ENCODE data around the gene WDHD1.
"Not testable (repeated sequence)": the region's sequence is repeated elsewhere in the genome, so short reads cannot be mapped to it uniquely, and the experiment has no call there.

WDHD1 gene

GRCh38 chr14:54931101-54931500 is 95.8 kb downstream of the WDHD1 start:
- no peak for TF ChIP-seq CTCF (IDR thresholded peaks at IDR 0.05; ENCODE audit: control insufficient read depth, insufficient read depth, low read depth, low read length, missing control alignments)
- DNase-seq (ENCODE audit: low read depth) = no peak
- no peak overlapping the region for H3K4me3 ChIP-seq (ENCODE audit: control insufficient read depth, low read depth, low read length)

- DNase-seq (ENCODE audit: low read depth) = no peak
- TF ChIP-seq CTCF (IDR thresholded peaks at IDR 0.05; ENCODE audit: control insufficient read depth, insufficient read depth, low read depth, low read length, missing control alignments) = no peak
- H3K4me3 ChIP-seq (ENCODE audit: control insufficient read depth, low read depth, low read length) = no peak overlapping the region
Observed at GRCh38 chr14:54929556-54929955, 97.3 kb downstream of the WDHD1 start.

GRCh38 chr14:54928216-54928615 is 98.7 kb downstream of the WDHD1 start:
- no peak for DNase-seq (ENCODE audit: low read depth)
- no peak overlapping the region for H3K4me3 ChIP-seq (ENCODE audit: control insufficient read depth, low read depth, low read length)
- TF ChIP-seq CTCF (IDR thresholded peaks at IDR 0.05; ENCODE audit: control insufficient read depth, insufficient read depth, low read depth, low read length, missing control alignments) = no peak

- no peak for TF ChIP-seq CTCF (IDR thresholded peaks at IDR 0.05; ENCODE audit: control insufficient read depth, insufficient read depth, low read depth, low read length, missing control alignments)
- no peak overlapping the region for H3K4me3 ChIP-seq (ENCODE audit: control insufficient read depth, low read depth, low read length)
- no peak for DNase-seq (ENCODE audit: low read depth)
Observed at GRCh38 chr14:54927551-54927950, 99.3 kb downstream of the WDHD1 start.

DNA sequence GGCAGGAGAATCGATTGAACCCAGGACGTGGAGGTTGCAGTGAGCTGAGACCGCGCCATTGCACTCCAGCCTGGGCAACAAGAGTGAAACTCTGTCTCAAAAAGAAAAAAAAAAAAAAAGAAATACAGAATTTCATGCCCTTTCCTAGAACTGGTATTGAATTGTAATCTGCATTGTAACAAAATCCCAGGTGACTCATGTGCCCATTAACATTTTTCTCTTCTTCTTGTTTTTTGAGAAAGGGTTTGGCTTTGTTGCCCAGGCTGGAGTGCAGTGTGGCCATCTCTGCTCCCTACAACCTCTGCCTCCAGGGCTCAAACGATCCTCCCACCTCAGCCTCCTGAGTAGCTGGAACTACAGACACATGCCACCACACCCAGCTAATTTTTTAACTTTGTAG is 100.3 kb downstream of the WDHD1 start:
- H3K4me3 ChIP-seq (ENCODE audit: control insufficient read depth, low read depth, low read length); DNase-seq (ENCODE audit: low read depth): not testable (repeated sequence)

GRCh38 chr14:54922598-54922997 is 104.3 kb downstream of the WDHD1 start:
- H3K4me3 ChIP-seq (ENCODE audit: control insufficient read depth, low read depth, low read length) = no peak overlapping the region
- no peak for TF ChIP-seq CTCF (IDR thresholded peaks at IDR 0.05; ENCODE audit: control insufficient read depth, insufficient read depth, low read depth, low read length, missing control alignments)
- DNase-seq (ENCODE audit: low read depth) = no peak

GRCh38 chr14:54920052-54920451 is 106.8 kb downstream of the WDHD1 start:
- no peak for TF ChIP-seq CTCF (IDR thresholded peaks at IDR 0.05; ENCODE audit: control insufficient read depth, insufficient read depth, low read depth, low read length, missing control alignments)
- DNase-seq (ENCODE audit: low read depth) = no peak
- no peak overlapping the region for H3K4me3 ChIP-seq (ENCODE audit: control insufficient read depth, low read depth, low read length)

Measured in AG09309 (cell line).